GM18519 (cell line): ENCODE measurements around the gene SELPLG.
"Not testable (repeated sequence)": the region's sequence is repeated elsewhere in the genome, so short reads cannot be mapped to it uniquely, and the experiment has no call there.

Source experiments
- ATAC-seq: cut with Tn5 transposase; IDR thresholded peaks from one replicate; pipeline ENCODE4 v1.9.1; 2021; ENCODE audit warnings: mild to moderate bottlenecking, moderate library complexity; ENCODE audit not compliant: unreplicated experiment, low FRiP score

Gene SELPLG

GRCh38 chr12:108641446-108642268, 8.0 kb upstream of the SELPLG start:
- no peak for ATAC-seq

DNA sequence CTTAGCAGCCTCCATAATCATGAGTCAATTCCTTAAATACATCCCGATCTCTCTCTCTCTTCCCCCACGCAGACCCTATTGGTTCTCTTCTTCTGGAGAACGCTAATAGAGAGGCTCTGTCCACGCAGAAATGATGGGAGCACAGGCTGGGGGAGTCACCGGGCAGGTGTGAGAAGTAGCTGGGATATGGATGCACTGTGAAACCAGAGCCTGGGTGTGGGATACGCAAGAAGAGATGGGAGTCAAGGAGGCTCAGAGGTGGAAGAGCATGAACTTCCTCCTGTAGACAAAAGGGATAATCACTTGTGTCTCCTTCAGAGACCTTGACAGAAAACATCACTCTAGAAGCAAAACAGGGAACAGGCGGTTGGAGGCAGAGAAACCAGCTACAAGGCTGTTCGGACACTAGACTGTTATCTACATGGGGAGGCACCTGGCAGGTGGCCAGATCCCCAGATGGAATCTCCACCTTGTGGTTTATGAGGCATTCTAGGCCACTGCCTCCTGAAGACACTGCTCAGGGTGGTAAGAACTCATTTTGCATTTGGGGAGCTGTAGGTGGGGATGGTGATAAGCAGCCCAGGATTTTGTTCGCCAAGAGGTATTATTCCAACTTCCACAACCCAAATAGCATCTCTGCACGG, 7.2 kb upstream of the SELPLG start:
- ATAC-seq, result no peak

DNA sequence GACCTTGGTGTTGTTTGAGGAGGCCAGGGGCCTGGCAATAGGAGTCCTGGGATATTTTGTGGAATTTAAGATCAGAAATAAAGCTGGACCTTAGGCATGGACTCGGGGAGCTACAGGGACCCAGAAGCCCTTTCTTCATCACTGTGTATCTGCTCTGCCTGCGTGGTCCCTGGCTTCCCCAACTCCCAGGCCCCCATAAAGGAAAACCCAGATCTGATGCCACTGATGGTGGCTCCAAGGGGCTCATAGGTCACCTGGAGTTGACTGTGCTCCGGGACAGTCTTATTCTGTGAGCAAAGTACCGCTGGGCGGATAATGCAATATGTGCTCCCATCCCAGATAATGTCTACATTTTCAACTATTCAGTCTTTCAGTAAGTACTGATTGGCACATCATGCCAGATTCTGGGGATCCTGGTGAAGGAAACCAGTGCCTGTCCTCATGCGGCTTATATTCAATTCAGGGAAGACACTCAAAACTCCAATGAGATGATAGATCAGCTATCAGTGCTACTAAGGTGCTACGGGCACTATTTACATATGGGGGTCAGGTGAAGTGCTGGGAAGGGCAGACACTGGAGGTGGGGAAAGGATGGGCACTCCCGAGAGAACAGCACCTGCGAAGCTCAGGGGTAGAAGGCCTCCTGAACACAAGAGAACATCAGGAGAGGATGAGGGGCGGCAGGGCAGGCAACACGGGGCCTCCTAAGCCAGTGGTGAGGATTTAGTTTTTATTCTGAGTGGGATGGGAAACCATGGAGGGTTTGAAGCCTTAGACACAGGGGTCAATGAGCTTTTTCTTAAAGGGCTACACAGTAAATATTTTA, 5.5 kb upstream of the SELPLG start:
- no peak for ATAC-seq

- ATAC-seq, result no peak
These were observed 4.6 kb upstream of the SELPLG start for GRCh38 chr12:108638141-108638827.

DNA sequence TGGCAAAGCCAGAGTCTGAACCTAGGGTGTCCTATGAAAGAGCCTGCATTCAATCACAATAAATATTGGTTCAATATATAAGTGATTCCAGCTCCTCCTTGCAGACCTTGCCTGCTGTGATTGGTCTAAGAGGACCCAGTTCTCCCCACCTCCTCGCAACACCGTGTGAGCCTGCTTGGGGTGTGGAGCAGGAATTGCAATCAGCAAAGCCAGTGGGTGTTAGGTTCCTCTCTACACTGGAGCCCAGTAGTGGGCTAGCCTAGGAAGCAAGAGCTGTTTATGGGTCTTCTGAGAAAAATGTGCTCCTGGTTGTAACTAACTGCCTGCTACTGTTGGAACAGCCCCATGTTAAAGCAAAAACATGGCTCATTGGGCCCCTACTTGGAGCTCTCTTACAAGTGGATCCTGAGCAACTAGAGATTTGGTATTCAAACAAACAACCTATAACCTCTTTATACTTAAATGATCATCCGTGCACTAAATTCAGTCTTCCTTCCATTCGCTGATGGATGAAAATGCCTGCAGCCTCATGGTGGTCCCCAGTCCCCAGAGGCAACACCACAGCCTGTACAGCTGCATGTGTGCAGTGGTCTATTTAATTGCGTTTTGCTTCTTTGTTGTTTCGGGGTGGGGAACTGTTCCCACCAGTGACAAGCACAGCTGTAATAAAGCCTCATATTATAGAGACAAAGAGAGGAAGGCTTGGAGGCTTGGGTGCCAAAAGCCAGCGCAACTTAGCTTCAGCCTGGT, 3.7 kb upstream of the SELPLG start:
- ATAC-seq, result no peak

- ATAC-seq, result no peak
These were observed 2.5 kb upstream of the SELPLG start for GRCh38 chr12:108635997-108636808.

DNA sequence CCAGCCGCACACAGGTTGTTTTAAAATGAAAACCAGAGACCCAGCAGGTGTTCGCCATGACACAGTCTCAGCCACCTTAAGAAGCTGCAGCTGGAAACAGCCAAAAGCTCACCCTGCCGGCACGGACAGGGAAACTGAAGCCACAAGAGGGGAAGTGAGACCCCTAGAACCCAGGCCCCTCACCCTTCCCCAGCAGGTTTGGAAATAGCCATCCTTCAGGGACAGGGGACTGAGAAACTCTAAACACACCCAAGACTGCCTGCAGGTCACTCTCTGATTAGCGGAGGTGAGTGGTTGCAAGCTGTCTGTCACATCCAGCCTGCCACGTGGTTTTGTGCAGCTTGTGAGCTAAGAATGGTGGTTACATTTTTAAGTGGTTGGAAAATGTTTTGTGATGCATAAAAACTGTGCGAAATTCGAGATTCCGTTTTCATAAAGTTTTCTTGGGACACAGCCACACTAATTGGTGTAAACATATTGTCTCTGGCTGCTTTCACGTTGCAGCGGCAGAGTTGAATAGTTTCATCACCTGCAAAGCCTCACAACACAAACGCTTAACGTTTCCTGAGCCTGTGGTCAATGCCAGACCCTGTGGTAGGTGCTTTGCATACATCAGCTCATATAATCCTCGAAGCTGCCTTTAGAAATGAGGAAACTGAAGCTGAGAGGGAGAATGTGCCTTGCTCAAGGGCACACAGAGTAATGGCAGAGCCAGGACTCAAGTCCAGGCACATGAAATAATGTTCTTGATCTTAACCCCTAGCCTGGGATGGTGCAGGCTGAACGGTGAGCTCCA, 1.7 kb upstream of the SELPLG start:
- peak; percentile 46 for ATAC-seq

- ATAC-seq, result no peak
These were observed 652 bp upstream of the SELPLG start for GRCh38 chr12:108634341-108634751.

DNA sequence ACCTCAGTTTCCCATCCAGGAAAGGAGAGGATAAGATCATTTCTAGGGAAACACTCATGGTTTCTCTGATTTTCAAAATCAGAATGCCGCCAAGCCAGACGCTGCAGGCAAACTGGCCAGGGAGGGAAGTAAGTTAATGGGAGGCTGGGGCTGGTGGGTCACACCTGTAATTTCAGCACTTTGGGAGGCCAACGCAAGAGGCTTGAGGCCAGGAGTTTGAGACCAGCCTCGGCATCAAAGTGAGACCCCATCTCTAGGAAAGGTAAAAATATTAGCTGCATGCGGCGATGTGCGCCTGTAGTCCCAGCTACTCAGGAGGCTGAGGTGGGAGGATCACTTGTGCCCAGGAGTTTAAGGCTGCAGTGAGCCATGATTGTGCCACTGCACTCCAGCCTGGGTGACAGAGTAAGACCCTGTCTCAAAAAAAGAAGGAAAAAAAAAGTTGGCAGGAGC, 587 bp downstream of the SELPLG start:
- ATAC-seq, result no peak

- not testable (repeated sequence) for ATAC-seq
These were observed 2.4 kb downstream of the SELPLG start for GRCh38 chr12:108631261-108631660.

- no peak for ATAC-seq
These were observed 3.0 kb downstream of the SELPLG start for GRCh38 chr12:108630481-108631207.

DNA sequence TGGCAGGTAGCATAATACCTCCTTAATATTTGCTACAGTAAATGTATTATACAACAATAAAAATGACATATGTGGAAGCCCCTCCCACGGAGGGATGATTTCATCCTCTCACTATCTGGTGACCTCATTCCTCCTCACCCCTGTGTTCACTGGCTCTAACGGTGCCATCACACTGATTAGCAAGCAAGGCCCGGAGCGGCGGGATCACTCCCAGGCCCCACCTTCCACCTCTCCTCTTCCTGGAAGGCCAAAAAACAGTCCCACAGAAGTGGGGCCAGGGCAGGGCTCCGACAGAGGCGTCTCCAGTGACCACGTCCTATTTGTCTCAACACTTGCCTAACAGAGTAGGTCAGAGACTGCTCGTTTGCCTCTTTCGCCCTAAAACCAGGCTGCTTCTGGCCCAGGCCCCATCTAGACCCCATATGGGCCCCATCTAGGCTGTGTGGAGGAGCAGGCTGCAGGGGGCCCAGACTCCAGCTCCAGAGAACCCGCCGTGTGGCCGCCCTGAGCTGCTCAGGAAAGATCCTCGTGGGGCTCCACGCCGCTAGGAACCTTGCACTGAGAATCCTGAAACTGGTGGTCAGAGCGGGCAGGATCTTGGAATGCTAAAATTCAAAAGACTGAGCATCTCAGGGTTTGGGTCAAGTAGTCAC, 3.7 kb downstream of the SELPLG start:
- ATAC-seq, result no peak

- ATAC-seq, result no peak
These were observed 4.5 kb downstream of the SELPLG start for GRCh38 chr12:108629151-108629550.

GRCh38 chr12:108627134-108627920, 6.4 kb downstream of the SELPLG start:
- ATAC-seq, result no peak

DNA sequence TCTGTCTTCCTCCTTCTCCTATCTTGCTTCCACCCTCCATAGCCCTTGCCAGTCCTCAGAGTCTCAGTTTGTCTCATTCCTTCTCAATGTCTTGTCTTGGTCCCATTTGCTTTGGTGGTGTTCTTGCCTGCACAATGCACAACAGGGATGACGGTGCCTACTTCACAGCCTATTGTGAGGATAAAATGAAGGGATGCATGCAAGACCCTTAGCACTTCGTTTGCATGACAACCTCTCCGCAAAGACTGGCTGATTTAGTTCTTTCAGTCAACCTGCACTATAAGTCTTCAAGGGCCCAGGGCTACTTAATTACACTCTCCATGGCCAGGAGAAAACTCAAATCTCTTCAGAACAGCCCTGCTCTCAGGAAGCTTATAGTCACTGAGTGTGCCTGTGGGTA, 8.5 kb downstream of the SELPLG start:
- ATAC-seq, result no peak

- no peak for ATAC-seq
These were observed 10.1 kb downstream of the SELPLG start for GRCh38 chr12:108623577-108623976.
